Fibroblast of gingiva (primary cell): ENCODE measurements around the gene HCFC2.
A peak's percentile ranks its signal among the peaks of the same experiment; 100 is the strongest.
"Not testable (repeated sequence)": the region's sequence is repeated elsewhere in the genome, so short reads cannot be mapped to it uniquely, and the experiment has no call there.

ENCODE experiments used
- DNase-seq: peaks from one replicate; pipeline ENCODE4 v3.0.0-alpha.2; 2011; ENCODE audit warnings: low read depth

HCFC2 gene

DNA sequence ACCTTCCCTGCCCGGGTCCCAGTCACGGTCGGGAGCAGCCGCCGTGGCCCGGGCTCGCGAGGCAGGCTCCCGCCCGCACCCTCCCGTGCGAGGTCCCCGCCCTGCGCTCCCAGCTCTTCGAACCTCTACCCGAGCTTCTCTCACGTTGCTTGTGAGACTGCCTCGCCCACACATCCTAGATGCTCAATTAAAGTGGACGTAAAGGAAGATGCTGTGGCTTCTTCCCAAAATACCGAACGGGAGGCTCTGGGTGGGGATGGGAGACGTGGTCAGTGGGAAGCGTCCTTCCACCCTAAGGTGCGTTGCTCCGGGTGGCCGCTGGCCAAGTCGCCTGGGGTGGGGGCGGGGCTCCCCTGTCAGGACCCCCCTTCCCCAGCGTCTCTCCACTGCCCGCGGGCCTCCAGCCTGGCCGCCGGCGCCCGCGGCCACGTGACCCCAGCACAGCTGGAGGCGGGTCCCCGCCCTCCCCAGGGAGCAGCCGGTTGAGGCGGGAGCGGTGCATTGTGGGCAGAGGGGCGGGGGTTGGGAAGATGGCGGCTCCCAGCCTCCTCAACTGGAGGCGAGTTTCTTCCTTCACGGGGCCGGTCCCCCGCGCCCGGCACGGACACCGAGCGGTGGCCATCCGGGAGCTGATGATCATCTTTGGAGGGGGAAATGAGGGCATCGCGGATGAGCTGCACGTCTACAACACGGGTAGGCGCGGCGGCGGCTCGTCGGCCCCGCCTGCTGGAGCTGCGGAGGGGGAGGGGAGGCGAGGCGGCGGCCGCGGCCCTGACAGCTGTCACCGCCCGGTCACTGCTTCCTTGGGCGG lies at the start of gene HCFC2:
Gene HCFC2 (plus strand): TSS at position 501 of the 811 bp plus-strand sequence. CDS start 30 bp downstream, at position 531.
- peak; percentile 86 for DNase-seq

DNA sequence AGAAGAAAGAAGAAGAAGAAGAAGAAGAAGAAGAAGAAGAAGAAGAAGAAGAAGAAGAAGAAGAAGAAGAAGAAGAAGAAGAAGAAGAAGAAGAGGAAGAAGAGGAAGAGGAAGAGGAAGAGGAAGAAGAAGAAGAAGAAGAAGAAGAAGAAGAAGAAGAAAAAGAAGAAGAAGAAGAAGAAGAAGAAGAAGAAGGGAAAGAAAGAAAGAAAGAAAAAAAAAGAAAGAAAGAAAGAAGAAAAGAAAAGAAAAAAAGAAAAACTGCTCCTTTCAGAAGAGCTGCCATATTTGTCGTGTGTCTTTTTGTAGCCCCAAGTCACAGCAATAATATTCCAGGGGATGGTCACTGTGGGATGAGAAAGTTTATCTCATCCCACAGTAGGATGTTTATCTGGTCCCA lies 42.5 kb upstream of the HCFC2 start:
- not testable (repeated sequence) for DNase-seq

DNA sequence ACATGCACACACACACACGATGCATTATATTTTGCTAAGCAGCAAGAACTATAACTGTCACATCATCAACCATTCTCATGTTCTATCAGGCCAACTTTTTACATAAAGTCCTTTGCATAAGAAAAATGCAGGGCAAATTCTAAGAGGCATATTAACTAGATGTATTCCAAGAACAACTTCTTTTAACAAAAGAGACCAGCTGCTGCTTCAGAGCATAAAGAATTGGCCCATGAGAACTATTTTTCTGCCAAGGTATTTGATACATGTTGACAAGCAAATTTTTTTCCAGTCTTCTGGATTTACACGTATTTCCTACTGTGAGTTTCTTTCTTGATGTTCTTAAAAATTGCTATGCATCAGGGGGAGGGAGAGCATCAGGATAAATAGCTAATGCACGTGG lies 41.5 kb upstream of the HCFC2 start:
- no peak for DNase-seq

GRCh38 chr12:104023710-104024109 lies 40.6 kb upstream of the HCFC2 start:
- no peak for DNase-seq

DNA sequence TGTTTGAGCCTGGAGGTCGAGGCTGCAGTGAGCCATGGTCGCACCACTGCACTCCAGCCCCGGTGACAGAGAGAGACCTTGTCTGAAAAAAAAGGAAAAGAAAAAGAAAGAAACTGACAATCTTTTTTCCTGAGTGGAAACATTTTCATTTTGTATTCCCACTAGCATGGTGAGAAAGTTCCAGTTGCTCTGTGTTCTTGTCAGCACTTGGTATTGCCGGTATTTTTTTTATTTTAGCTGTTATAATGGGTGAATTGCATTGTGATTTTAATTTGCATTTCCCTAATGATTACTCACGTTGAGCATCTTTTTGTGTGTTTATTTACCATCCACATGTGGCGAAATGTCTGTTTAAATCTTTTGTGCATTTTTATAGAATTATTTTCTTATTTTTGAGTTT lies 40.0 kb upstream of the HCFC2 start:
- DNase-seq = no peak

DNA sequence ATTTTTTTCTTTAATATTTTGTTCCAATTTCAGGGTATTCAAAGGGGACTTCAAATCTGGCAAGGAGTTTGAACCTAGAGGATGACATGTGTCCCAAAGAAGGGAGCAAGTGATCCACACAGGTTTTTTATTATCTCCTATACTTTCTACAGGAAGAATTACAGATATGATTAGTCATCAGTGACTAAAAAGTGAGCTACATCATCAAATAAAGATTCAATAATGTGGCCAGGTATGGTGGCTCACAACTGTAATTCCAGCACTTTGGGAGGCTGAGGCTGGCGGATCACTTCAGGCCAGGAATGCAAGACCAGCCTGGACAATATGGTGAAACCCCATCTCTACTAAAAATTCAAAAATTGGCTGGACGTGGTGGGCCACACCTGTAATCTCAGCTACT lies 38.6 kb upstream of the HCFC2 start:
- DNase-seq = no peak

DNA sequence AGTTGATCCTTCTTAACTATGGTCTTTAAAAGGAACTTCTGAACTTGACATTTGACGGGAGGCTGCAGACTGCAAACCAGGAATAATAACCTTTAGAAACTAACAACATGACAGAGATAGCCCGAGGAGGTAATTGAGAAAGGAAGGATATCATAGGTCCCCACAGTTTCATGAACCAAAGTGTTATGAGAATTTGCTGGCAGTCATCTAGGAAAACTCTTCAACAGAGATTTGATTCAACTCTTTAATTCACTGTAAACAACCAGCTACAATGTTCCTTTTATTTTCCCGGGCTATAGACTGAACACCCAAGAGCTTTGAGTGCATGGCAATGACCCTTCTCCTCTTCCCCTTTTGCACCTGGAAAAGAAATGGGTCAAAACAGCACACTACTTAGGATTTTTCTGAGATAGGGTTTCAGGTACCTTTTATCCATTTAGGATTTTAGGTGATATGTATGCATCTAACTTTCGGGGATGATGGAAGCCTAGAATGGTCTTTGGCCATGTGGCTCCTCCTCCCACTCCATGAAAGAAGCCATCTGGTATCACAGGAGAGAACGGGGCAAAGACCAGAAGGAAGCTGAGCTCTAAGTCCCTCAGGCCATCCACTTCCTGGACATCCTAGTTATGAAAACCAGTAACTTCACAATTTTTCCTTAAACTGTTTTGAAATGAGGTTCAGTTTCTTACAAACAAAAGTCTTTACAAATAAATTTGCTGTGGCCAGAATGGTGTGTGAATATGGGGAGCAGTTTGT lies 37.3 kb upstream of the HCFC2 start:
- DNase-seq = no peak

DNA sequence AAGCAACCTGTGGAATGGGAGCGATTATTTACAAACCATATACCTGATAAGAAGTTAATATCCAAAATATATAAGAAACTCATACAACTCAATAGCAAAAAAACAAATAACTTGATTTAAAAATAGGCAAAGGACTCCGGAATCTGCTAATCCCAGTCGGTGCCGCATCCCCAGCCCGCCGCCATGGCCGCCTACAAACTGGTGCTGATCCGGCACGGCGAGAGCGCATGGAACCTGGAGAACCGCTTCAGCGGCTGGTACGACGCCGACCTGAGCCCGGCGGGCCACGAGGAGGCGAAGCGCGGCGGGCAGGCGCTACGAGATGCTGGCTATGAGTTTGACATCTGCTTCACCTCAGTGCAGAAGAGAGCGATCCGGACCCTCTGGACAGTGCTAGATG lies 33.7 kb upstream of the HCFC2 start:
- not testable (repeated sequence) for DNase-seq

DNA sequence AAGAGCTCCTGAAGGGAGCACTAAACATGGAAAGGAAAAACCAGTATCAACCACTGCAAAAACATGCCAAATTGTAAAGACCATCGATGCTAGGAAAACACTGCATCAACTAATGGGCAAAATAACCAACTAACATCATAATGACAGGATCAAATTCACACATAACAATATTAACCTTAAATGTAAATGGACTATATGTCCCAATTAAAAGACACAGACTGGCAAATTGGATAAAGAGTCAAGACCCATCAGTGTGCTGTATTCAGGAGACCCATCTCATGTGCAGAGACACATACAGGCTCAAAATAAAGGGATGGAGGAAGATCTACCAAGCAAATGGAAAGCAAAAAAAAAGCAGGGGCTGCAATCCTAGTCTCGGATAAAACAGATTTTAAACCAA lies 28.2 kb upstream of the HCFC2 start:
- not testable (repeated sequence) for DNase-seq

- not testable (repeated sequence) for DNase-seq
Measured at GRCh38 chr12:104039769-104040168, 24.6 kb upstream of the HCFC2 start.

DNA sequence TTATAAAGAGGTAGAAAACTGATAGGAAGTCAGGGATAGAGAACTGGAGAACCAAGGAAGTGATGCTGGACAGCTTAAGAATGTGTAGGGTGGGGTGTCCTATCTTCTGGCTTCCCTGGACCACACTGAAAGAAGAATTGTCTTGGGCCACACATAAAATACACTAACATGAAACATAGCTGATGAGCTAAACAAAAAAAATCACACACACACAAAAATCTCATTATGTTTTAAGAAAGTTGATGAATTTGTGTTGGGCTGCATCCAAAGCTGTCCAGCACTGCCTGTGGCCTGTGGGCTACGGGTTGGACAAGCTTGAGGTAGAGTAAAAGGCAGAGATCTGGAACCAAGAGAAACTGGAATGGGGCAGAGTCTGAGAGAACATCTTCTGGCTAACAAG lies 21.8 kb upstream of the HCFC2 start:
- no peak for DNase-seq

DNA sequence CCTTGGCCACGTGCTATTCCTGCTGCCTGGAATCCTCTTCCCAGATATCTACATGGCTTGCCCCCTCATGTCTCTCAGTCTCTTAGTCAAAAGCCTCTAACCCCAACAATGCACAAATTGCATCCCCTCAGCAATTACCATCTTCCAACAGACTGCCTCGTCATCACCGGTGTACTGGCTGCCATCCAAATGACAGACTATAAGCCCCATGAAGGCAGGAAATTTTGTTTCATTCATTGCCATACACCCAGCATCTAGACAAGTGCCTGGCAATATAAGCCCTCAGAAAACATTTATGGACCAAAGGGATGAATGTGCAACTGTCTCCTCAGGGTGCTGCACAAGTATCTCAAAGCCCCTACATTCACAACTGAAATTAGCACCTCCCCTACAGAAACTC lies 20.2 kb upstream of the HCFC2 start:
- no peak for DNase-seq

DNA sequence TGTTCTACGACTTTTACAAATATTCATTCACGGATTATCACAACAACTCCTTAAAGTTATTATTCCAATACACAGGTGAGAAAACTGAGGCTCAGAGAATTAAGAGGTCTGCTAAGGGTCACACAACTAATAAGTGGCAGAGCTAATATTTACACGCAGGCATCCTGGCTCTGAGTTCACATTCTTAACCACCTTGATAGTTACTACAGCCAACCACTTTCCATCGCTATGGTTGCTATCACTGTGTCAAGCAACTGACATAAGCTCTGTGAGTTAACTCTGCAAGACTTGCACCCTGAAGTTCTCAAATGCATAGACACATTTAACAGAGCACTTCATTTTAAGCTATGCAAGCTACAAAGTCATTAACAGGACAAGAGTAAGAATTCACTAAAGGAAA lies 18.0 kb upstream of the HCFC2 start:
- DNase-seq = no peak

GRCh38 chr12:104048162-104048561 lies 16.2 kb upstream of the HCFC2 start:
- no peak for DNase-seq

- DNase-seq = no peak
Measured at GRCh38 chr12:104048811-104049210, 15.5 kb upstream of the HCFC2 start.

GRCh38 chr12:104049278-104049902 lies 14.9 kb upstream of the HCFC2 start:
- peak; percentile 42 for DNase-seq

- peak; percentile 89 for DNase-seq
Measured at GRCh38 chr12:104049903-104050356, 14.4 kb upstream of the HCFC2 start, which contains the start of gene GLT8D2. GLT8D2 (minus strand) TSS chr12:104050187; CDS start chr12:104019648, 30,539 bp downstream.

DNA sequence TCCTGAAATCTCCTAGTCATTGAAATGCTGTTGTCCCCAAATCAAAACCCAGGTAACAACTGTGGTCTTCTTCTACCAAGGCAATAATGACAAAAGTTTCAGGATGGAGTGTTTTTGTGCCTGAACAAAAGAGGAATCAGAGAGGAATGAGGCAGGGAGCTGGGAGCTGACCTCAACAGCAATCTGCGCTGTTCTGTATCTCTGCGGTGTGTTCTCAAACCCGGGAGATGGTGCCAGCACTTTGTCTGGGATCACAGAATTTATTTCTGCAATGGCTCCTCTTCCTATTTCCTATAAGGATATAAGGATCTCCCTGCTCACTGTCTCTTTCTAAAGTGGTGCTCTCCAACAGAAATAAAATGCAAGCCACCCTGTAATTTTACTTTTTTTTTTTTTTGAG lies 13.9 kb upstream of the HCFC2 start:
- DNase-seq = no peak

- no peak for DNase-seq
Measured at GRCh38 chr12:104054681-104055346, 9.5 kb upstream of the HCFC2 start.

GRCh38 chr12:104055686-104056388 lies 8.5 kb upstream of the HCFC2 start:
- peak; percentile 73 for DNase-seq

DNA sequence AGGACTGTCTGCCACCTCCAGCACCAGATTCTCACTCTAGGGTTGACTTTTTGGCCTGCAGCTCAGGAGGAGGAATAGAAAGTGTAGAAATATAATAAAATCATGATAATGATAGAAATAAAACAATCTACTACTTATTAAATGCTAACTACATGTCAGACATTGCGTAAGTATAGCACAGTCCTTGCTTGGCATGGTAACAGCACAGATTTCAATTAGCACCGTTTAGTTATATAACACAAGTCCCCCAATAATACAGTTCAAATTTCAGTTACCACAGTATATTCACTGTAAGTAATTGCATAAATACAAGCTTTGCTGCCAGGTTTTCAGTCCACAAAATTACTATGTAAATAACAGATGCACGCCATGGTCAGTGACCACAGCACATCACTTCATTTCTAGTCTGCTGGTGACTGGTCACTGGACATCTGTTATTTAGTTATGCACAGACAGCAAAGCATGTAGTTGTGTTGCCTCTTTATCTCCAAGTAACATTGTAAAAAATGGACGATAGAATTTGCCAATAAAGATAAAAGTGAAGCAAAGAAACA lies 7.8 kb upstream of the HCFC2 start:
- peak; percentile 32 for DNase-seq
